ENCODE data around the gene CUTC.
"Not testable (repeated sequence)": the region's sequence is repeated elsewhere in the genome, so short reads cannot be mapped to it uniquely, and the experiment has no call there.

CUTC gene

GRCh38 chr10:99740933-99741559 lies 9.0 kb downstream of the CUTC start:
- Histone ChIP-seq H3K27ac (ENCODE audit: low read depth, low read length) (no peak overlapping the region), H3K36me3 (ENCODE audit: control insufficient read depth in 1 of 2, insufficient read depth in 2 of 2, low read length in 2 of 2) (peaks cover 44 to 80% of the 10 kb centered on the region in 2 donors), H3K4me1 (ENCODE audit: control insufficient read depth in 1 of 2, insufficient read depth in 2 of 2, low read length in 2 of 2) (peaks cover 0 to 3% of the 10 kb centered on the region in 2 donors), H3K9ac (ENCODE audit: low read depth in 1 of 2, low read length in 2 of 2) (no peak overlapping the region), H3K9me3 (ENCODE audit: control insufficient read depth in 1 of 2, low read length in 2 of 2) (peaks cover 0 to 13% of the 10 kb centered on the region in 2 donors), H3K4me3 (ENCODE audit: low read depth in 1 of 2, low read length in 2 of 2) (no peak overlapping the region), H3K27me3 (ENCODE audit: control insufficient read depth in 1 of 2, insufficient read depth in 2 of 2, low read length in 2 of 2) (no peaks in the 10 kb centered on the region)

- peaks cover 49 to 77% of the 10 kb centered on the region in 2 donors for H3K36me3 ChIP-seq (ENCODE audit: control insufficient read depth in 1 of 2, insufficient read depth in 2 of 2, low read length in 2 of 2)
These were observed 10.2 kb downstream of the CUTC start for GRCh38 chr10:99742254-99742653.

GRCh38 chr10:99742701-99743100 lies 10.7 kb downstream of the CUTC start:
- Histone ChIP-seq H3K4me1 (ENCODE audit: control insufficient read depth in 1 of 2, insufficient read depth in 2 of 2, low read length in 2 of 2) (peaks cover 0 to 3% of the 10 kb centered on the region in 2 donors), H3K27me3 (ENCODE audit: control insufficient read depth in 1 of 2, insufficient read depth in 2 of 2, low read length in 2 of 2) (no peaks in the 10 kb centered on the region), H3K4me3 (ENCODE audit: low read depth in 1 of 2, low read length in 2 of 2) (no peak overlapping the region), H3K36me3 (ENCODE audit: control insufficient read depth in 1 of 2, insufficient read depth in 2 of 2, low read length in 2 of 2) (peaks cover 49 to 77% of the 10 kb centered on the region in 2 donors), H3K9me3 (ENCODE audit: control insufficient read depth in 1 of 2, low read length in 2 of 2) (peaks cover 0 to 13% of the 10 kb centered on the region in 2 donors), H3K27ac (ENCODE audit: low read depth, low read length) (no peak overlapping the region), H3K9ac (ENCODE audit: low read depth in 1 of 2, low read length in 2 of 2) (no peak overlapping the region)

More at GRCh38 chr10:99742254-99742653, 10.2 kb downstream of the CUTC start:
- Histone ChIP-seq H3K27ac (ENCODE audit: low read depth, low read length) (no peak overlapping the region), H3K4me3 (ENCODE audit: low read depth in 1 of 2, low read length in 2 of 2) (no peak overlapping the region), H3K4me1 (ENCODE audit: control insufficient read depth in 1 of 2, insufficient read depth in 2 of 2, low read length in 2 of 2) (peaks cover 0 to 3% of the 10 kb centered on the region in 2 donors), H3K27me3 (ENCODE audit: control insufficient read depth in 1 of 2, insufficient read depth in 2 of 2, low read length in 2 of 2) (no peaks in the 10 kb centered on the region), H3K9ac (ENCODE audit: low read depth in 1 of 2, low read length in 2 of 2) (no peak overlapping the region), H3K9me3 (ENCODE audit: control insufficient read depth in 1 of 2, low read length in 2 of 2) (peaks cover 0 to 13% of the 10 kb centered on the region in 2 donors)

GRCh38 chr10:99743841-99744240 lies 11.8 kb downstream of the CUTC start:
- H3K9me3 ChIP-seq (ENCODE audit: control insufficient read depth in 1 of 2, low read length in 2 of 2): peaks cover 0 to 13% of the 10 kb centered on the region in 2 donors
- H3K9ac ChIP-seq (ENCODE audit: low read depth in 1 of 2, low read length in 2 of 2): no peak overlapping the region
- H3K36me3 ChIP-seq (ENCODE audit: control insufficient read depth in 1 of 2, insufficient read depth in 2 of 2, low read length in 2 of 2): peaks cover 49 to 87% of the 10 kb centered on the region in 2 donors
- no peak overlapping the region for H3K27ac ChIP-seq (ENCODE audit: low read depth, low read length)
- H3K27me3 ChIP-seq (ENCODE audit: control insufficient read depth in 1 of 2, insufficient read depth in 2 of 2, low read length in 2 of 2): no peaks in the 10 kb centered on the region
- peaks cover 0 to 3% of the 10 kb centered on the region in 2 donors for H3K4me1 ChIP-seq (ENCODE audit: control insufficient read depth in 1 of 2, insufficient read depth in 2 of 2, low read length in 2 of 2)
- H3K4me3 ChIP-seq (ENCODE audit: low read depth in 1 of 2, low read length in 2 of 2): no peak overlapping the region

GRCh38 chr10:99746166-99746565 lies 14.1 kb downstream of the CUTC start:
- peaks cover 33 to 75% of the 10 kb centered on the region in 2 donors for H3K36me3 ChIP-seq (ENCODE audit: control insufficient read depth in 1 of 2, insufficient read depth in 2 of 2, low read length in 2 of 2)

GRCh38 chr10:99748823-99749451 lies 16.9 kb downstream of the CUTC start:
- Histone ChIP-seq H3K36me3 (ENCODE audit: control insufficient read depth in 1 of 2, insufficient read depth in 2 of 2, low read length in 2 of 2) (peaks cover 26 to 56% of the 10 kb centered on the region in 2 donors), H3K27ac (ENCODE audit: low read depth, low read length) (no peak overlapping the region), H3K27me3 (ENCODE audit: control insufficient read depth in 1 of 2, insufficient read depth in 2 of 2, low read length in 2 of 2) (no peaks in the 10 kb centered on the region), H3K4me3 (ENCODE audit: low read depth in 1 of 2, low read length in 2 of 2) (no peak overlapping the region), H3K4me1 (ENCODE audit: control insufficient read depth in 1 of 2, insufficient read depth in 2 of 2, low read length in 2 of 2) (no peaks in the 10 kb centered on the region), H3K9ac (ENCODE audit: low read depth in 1 of 2, low read length in 2 of 2) (no peak overlapping the region), H3K9me3 (ENCODE audit: control insufficient read depth in 1 of 2, low read length in 2 of 2) (no peaks in the 10 kb centered on the region)

More at GRCh38 chr10:99746166-99746565, 14.1 kb downstream of the CUTC start:
- H3K9me3 ChIP-seq (ENCODE audit: control insufficient read depth in 1 of 2, low read length in 2 of 2); H3K4me1 ChIP-seq (ENCODE audit: control insufficient read depth in 1 of 2, insufficient read depth in 2 of 2, low read length in 2 of 2); H3K27ac ChIP-seq (ENCODE audit: low read depth, low read length); H3K4me3 ChIP-seq (ENCODE audit: low read depth in 1 of 2, low read length in 2 of 2); H3K9ac ChIP-seq (ENCODE audit: low read depth in 1 of 2, low read length in 2 of 2); H3K27me3 ChIP-seq (ENCODE audit: control insufficient read depth in 1 of 2, insufficient read depth in 2 of 2, low read length in 2 of 2): not testable (repeated sequence)

- H3K9me3 ChIP-seq (ENCODE audit: control insufficient read depth in 1 of 2, low read length in 2 of 2): no peaks in the 10 kb centered on the region
- H3K27ac ChIP-seq (ENCODE audit: low read depth, low read length): no peak overlapping the region
- H3K4me3 ChIP-seq (ENCODE audit: low read depth in 1 of 2, low read length in 2 of 2): no peak overlapping the region
- H3K4me1 ChIP-seq (ENCODE audit: control insufficient read depth in 1 of 2, insufficient read depth in 2 of 2, low read length in 2 of 2): peaks cover 0 to 5% of the 10 kb centered on the region in 2 donors
- no peak overlapping the region for H3K9ac ChIP-seq (ENCODE audit: low read depth in 1 of 2, low read length in 2 of 2)
- H3K36me3 ChIP-seq (ENCODE audit: control insufficient read depth in 1 of 2, insufficient read depth in 2 of 2, low read length in 2 of 2): peaks cover 24 to 56% of the 10 kb centered on the region in 2 donors
- H3K27me3 ChIP-seq (ENCODE audit: control insufficient read depth in 1 of 2, insufficient read depth in 2 of 2, low read length in 2 of 2): no peaks in the 10 kb centered on the region
These were observed 18.6 kb downstream of the CUTC start for GRCh38 chr10:99750641-99751040.

GRCh38 chr10:99754670-99755069 lies 22.6 kb downstream of the CUTC start:
- H3K4me3 ChIP-seq (ENCODE audit: low read depth in 1 of 2, low read length in 2 of 2): no peak overlapping the region
- H3K36me3 ChIP-seq (ENCODE audit: control insufficient read depth in 1 of 2, insufficient read depth in 2 of 2, low read length in 2 of 2): peaks cover 25 to 55% of the 10 kb centered on the region in 2 donors
- no peaks in the 10 kb centered on the region for H3K9me3 ChIP-seq (ENCODE audit: control insufficient read depth in 1 of 2, low read length in 2 of 2)
- H3K27me3 ChIP-seq (ENCODE audit: control insufficient read depth in 1 of 2, insufficient read depth in 2 of 2, low read length in 2 of 2): no peaks in the 10 kb centered on the region
- no peak overlapping the region for H3K9ac ChIP-seq (ENCODE audit: low read depth in 1 of 2, low read length in 2 of 2)
- H3K4me1 ChIP-seq (ENCODE audit: control insufficient read depth in 1 of 2, insufficient read depth in 2 of 2, low read length in 2 of 2): peaks cover 0 to 5% of the 10 kb centered on the region in 2 donors
- H3K27ac ChIP-seq (ENCODE audit: low read depth, low read length): no peak overlapping the region

- H3K9me3 ChIP-seq (ENCODE audit: control insufficient read depth in 1 of 2, low read length in 2 of 2): no peaks in the 10 kb centered on the region
- no peak overlapping the region for H3K4me3 ChIP-seq (ENCODE audit: low read depth in 1 of 2, low read length in 2 of 2)
- no peak overlapping the region for H3K27ac ChIP-seq (ENCODE audit: low read depth, low read length)
- H3K9ac ChIP-seq (ENCODE audit: low read depth in 1 of 2, low read length in 2 of 2): no peak overlapping the region
- H3K36me3 ChIP-seq (ENCODE audit: control insufficient read depth in 1 of 2, insufficient read depth in 2 of 2, low read length in 2 of 2): peaks cover 30 to 63% of the 10 kb centered on the region in 2 donors
- no peaks in the 10 kb centered on the region for H3K27me3 ChIP-seq (ENCODE audit: control insufficient read depth in 1 of 2, insufficient read depth in 2 of 2, low read length in 2 of 2)
- peaks cover 0 to 5% of the 10 kb centered on the region in 2 donors for H3K4me1 ChIP-seq (ENCODE audit: control insufficient read depth in 1 of 2, insufficient read depth in 2 of 2, low read length in 2 of 2)
These were observed 24.1 kb downstream of the CUTC start for GRCh38 chr10:99756159-99756558.

- H3K4me3 ChIP-seq (ENCODE audit: low read depth in 1 of 2, low read length in 2 of 2): no peak overlapping the region
- peaks cover 24 to 57% of the 10 kb centered on the region in 2 donors for H3K36me3 ChIP-seq (ENCODE audit: control insufficient read depth in 1 of 2, insufficient read depth in 2 of 2, low read length in 2 of 2)
- H3K4me1 ChIP-seq (ENCODE audit: control insufficient read depth in 1 of 2, insufficient read depth in 2 of 2, low read length in 2 of 2): peaks cover 0 to 5% of the 10 kb centered on the region in 2 donors
- H3K27me3 ChIP-seq (ENCODE audit: control insufficient read depth in 1 of 2, insufficient read depth in 2 of 2, low read length in 2 of 2): no peaks in the 10 kb centered on the region
- H3K9ac ChIP-seq (ENCODE audit: low read depth in 1 of 2, low read length in 2 of 2): no peak overlapping the region
- H3K9me3 ChIP-seq (ENCODE audit: control insufficient read depth in 1 of 2, low read length in 2 of 2): no peaks in the 10 kb centered on the region
- H3K27ac ChIP-seq (ENCODE audit: low read depth, low read length): no peak overlapping the region
These were observed 26.3 kb downstream of the CUTC start for GRCh38 chr10:99758211-99758891.
